Inflammatory macrophage treated with lipopolysaccharide for 1 hour (primary cell): ENCODE measurements around the gene SLC8B1.

Experiments used
- DNase-seq, 2 donors: peaks; one replicate each; pipeline ENCODE4 v3.0.0-alpha.2; 2020 to 2022

The SLC8B1 gene

DNA sequence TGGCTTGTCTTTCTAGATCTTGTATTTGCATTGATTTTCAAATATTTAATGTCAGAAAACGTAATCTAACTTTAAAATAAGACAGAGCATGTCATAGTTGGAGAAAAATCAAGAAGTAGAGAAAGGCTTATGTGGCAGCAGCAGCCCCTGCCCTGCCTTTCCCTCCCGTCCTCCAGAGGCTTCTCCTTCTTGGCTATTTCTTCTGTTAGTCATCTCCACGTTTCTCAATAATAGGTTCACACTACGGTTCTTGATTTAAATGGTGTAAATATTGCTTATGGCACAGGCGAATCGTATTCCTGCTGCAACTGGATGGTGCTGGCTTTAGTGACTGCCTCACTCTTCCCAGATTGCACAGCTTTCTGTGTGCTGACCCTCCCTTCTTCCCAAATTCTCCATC is 42.8 kb downstream of the SLC8B1 start:
- no peak for DNase-seq

DNA sequence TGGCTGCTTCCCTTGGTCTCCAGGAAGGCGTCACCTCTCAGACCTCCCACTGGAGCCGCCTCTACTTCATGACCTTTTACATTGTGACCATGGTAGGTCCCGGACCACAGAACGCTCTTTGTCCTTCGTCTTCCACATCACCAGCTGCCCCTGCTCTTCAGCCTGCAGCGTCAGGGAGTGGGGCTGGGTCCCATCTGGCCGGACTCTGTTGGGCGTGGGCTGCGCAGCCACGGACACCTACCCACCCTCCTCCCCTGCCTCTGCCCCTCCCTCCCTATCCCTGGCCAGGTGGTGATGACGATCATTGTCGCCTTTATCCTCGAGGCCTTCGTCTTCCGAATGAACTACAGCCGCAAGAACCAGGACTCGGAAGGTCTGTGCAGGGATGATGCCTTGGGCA is 43.3 kb downstream of the SLC8B1 start:
- no peak for DNase-seq

DNA sequence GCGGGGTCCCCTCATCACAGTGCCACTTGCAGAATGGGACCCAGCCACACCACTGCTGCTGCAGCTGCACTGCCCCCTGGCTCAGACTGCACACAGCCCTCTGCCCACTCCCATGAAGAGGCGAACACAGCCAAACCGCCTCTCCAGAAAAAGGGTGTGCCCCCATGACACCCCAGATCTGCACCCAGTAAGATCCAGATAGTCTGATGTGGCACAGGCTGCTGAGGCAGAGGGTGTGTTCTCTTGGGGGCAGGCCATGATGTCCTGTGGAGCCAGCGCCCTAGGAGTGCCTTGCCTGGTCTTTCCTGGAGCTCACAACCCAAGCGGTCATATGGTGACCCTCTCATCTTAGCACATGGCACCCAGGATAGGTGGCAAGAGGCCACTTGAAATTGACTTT is 44.4 kb downstream of the SLC8B1 start:
- no peak for DNase-seq

DNA sequence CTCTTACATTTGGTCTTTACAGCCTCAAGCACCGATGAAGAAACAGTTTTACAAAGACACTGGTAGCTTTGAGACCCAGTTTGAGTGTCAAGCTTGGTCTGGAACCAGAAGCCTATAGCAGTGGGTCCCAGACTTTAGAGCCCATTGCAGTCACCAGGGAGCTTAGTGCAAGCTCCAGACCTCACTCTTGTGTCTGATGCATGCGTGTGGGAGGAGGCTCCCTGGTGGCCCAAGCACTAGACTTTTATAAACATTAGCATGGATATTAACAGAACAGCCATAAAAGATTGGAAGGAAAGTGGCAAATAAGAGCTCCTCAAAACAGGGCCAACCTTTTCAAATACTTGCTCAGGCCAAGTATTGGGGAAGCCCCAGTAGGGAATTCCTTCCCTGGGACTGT is 45.5 kb downstream of the SLC8B1 start:
- no peak for DNase-seq

DNA sequence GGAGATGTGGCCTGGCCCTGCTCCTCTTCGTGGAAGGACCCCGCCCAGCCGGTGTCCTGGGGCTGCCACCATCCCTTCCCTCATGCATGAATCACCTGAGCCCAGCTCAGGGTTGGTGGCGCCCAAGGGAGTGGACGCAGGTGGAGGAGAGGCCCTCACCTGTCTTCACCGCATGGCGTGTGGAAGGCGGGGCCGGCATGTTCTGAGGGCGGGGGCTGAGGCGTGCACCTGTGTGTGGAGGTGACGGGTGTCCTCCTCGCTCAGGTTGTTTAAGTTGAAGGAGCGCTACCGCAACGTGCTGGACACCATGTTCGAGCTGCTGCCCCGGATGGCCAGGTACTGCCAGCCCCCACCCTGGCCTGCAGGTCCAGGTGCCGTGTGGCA is 47.0 kb downstream of the SLC8B1 start:
- DNase-seq = no peak

DNA sequence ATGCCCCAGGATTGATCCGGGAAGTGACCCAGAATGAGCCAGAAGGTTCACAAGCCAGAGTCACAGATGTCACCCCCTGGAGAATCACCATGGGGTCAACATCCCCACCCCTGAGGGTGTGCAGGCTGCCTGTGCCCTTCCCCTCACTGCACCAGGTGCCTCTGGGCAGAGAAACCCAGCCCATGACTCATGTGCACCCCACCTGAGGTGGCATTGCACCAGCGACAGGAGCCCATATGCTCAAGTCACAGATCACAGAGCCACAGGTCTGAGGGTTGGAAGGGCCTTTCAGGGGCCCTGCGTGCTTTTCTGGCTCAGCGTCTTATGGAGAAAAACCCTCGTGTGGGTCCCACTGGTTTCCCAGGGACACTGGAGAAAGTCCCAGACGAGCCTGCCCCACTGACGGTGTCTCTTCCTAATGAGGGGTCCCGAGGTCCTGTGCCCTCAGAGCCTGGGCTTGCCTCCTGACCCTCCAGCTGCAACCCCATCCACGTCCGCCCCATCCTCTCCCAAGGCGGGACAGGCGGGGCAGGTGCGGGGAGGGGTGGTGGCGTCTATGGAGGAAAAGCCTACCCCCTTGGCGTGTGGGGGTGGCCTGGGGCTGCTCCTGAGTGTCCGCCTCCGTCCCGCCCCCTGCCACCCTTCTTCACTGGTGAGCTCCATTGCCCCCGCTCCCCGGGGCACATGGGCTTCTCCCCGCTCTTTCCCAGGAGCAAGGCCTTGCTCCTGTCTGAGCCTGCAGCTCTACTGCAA is 47.6 kb downstream of the SLC8B1 start:
- no peak for DNase-seq

DNA sequence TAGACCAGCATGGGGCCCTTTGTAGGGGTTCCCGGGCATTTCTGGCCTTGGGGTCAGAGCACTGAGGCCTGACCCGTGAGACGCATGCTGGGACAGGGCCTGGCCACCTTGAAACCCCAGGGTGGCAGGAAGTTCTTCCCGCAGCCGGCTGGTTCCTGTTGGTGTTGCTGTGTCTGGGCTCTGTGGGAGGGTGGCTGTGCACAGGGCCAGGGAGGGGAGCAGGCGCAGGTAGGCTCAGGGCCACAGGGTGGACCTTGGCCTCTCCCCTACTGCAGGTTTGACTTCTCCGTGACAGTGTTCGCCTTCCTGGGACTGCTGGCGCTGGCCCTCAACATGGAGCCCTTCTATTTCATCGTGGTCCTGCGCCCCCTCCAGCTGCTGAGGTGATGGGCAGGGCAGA is 48.2 kb downstream of the SLC8B1 start:
- DNase-seq = no peak

DNA sequence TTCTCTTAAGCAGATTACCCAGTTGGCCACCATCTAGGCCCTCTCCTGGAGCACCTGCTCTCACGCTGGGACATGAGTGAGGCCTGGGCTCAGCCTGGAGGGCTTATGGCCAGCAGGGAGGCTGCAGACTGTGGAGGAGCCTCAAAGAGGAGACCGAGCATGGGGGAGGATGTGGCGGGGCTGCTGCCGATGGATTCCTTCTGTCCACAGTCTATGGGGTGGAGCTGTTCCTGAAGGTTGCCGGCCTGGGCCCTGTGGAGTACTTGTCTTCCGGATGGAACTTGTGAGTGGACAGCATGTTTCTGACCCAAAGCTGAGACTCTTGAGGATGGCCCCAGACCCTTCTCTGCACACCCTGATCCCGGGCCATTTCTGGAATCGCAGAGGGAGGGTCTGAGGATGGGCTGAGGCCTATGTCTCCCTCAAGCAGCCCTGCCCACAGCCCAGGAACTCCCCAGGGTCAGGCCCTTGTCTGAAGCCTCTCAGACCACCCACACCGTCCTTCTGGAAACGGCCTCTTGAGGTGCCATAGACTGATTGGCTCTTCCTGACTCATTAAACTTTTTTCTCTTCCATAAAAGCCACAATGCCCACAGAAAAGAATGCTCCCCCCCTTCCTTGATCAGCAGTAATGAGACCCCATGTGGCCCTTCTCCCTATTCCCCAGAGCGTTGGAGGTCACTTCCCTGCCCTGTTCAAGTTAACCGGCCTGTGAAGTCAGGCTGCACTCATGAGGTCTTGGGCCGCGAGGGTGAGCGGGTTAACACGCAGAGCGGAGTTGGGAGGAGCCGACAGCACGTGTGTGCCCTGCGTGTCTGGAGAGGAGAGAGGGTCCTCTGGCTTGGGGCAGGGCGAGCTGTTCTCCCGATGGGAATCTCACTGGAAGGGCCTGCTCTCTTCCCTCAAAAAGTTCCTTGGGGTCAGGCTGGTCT is 49.0 kb downstream of the SLC8B1 start:
- no peak for DNase-seq

DNA sequence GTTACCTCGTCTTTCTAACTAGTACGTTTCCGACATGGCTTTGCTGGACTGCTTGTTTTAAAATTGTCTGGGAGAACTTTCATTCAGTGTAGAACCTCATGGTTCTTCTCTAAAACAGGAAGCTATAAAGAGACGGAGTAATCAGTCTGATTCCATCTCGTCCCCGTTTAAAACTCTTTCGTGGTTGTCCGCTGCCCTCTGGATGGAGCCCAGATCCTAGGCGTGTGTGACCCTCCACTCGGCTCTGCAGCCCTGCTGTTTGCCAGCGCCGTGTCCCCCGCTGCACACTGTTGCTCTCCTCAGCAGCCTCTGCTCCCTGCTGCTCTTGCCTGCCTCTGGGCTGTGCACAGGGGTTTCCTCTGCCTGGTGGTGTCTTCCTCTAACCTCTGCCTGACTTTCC is 50.2 kb downstream of the SLC8B1 start:
- DNase-seq = no peak

DNA sequence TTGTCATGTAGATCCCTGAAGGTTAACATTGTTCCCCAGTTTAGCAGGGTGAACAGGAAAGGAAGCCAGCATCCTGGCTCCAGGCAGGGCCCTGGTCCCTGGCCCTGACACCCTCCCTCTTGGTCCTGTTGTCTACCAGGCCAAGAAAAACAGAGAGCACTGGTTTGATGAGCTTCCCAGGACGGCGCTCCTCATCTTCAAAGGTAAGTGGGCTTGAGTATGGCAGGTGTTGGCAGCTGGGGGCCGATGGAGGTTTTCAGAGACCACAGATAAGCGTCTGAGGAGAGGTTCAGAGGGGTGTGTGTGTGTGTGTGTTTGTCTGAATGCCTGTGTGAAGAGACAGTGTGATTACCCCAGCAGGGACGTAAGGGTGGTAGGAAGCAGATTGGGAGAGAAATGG is 56.3 kb downstream of the SLC8B1 start:
- DNase-seq = no peak

DNA sequence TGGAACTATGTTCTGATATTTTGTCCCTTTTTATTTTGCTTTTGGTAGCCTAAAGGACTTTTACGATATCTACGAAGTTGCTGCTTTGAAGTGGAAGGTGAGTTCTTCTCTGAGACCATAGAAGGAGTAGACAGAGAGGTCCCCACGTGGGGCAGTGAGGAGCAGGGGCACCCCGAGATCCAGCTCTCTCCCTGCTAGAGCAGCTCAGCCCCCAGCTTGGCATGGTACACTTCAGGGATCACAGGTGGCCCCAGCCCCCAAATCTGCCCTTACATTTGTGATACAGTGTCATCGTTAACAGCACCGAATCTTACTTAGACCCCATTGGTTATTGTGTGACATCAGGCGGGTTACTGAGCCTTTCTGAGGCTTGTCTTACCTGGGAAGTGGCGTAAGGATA is 56.8 kb downstream of the SLC8B1 start:
- DNase-seq = no peak

DNA sequence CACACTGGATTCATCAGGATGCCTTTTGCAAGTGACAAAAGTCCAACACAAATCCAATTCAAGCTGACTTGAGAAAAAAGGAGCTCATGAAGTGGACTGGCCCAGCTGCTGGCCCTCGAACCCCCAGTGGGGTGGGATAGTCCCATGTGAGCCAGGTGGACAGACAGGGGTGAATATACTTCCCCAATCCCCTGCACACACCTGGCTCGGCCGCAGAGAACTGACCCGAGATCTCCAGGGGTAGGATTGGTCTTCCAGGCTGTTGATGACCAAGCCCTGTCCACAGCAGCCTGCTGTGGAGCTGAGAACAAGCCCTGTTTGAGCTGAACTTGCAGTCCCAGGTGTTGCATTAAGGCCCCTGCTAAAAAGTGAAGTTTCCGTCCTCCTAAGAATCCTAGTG is 57.4 kb downstream of the SLC8B1 start:
- DNase-seq = no peak

DNA sequence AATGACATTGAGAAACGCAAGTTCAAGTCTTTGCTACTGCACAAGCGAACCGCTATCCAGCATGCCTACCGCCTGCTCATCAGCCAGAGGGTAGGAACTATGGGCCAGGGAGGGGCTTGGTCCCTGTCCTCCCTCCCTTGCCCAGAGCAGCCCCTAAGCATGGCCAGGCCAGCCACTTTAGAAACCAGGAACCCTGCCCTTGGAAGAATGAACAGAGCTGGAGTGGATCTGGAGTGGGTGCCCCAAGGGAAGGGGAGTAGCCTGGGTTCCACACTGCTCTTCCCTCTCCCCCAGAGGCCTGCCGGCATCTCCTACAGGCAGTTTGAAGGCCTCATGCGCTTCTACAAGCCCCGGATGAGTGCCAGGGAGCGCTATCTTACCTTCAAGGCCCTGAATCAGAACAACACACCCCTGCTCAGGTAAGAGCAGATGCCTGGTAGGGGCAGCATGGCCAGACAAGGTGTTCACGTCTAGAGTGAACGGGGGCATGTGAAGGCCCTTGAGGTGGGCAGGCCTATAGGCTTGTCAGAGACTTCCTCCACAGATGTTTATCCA is 57.9 kb downstream of the SLC8B1 start:
- DNase-seq = no peak

DNA sequence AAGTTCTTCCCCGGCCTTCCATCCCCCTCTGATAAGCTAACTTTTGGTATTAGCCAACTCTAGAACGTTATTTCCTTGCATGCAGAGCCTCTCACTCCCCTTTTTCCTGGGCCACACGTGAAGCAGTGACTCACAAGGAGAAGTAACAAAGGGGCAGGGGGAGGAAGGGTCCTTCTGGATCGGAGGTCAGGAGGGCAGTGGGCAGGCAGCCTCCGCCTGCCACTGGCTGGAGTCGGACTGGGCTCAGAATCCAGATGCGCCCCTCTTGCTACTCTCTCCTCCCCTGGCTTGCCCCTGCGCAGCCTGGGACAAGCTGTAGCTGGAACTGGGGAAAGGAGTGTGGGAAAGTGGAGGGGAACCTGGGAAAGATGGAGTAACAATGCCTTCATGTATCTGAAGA is 58.6 kb downstream of the SLC8B1 start:
- no peak for DNase-seq

DNA sequence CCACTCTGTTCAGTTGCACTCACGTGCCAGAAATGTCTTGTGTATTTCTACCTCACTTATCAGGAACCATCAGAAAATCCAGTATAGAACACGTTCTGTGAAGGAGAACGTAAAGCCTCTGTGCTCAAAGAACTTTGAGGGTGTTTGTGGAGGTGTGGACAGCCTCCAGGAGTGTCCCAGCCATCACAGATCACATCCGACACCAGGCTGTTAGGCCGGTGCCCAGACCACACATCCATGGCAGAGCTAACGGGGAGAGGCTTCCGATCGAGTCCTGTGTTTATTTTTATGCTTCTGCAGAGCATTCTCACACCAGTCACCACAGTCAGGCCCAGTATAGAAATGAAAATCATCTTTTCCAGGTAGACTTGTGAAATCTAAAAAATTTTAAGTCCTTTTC is 60.1 kb downstream of the SLC8B1 start:
- no peak for DNase-seq

DNA sequence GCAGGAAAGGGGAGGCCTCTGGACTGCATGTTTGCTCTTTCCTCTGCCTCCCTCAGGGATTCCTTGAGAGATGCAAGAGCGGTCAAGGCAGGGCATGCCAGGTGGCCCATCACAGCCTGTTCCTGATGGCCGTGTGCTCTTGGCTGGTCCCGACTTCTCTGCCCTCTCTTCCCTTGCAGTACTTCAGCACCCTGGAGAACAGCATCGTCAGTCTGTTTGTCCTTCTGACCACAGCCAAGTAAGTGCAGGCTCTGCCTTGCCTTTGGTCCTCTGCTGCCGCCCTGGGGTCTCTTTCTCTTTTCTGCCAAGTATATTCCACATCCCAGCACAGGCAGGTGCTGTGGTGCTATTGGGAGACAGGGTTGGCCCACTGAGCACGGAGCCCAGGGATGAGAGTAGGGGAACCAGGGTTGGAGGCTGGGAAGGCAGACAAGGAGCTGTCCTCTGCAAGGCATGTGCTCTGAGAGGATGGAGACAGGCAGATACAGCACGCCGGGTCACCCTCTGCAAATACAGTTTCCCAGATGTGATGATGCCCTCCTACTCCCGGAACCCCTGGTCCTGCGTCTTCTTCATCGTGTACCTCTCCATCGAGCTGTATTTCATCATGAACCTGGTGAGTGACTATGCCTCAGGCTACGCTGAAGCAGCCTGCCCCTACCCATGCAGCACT is 61.7 kb downstream of the SLC8B1 start:
- no peak for DNase-seq

DNA sequence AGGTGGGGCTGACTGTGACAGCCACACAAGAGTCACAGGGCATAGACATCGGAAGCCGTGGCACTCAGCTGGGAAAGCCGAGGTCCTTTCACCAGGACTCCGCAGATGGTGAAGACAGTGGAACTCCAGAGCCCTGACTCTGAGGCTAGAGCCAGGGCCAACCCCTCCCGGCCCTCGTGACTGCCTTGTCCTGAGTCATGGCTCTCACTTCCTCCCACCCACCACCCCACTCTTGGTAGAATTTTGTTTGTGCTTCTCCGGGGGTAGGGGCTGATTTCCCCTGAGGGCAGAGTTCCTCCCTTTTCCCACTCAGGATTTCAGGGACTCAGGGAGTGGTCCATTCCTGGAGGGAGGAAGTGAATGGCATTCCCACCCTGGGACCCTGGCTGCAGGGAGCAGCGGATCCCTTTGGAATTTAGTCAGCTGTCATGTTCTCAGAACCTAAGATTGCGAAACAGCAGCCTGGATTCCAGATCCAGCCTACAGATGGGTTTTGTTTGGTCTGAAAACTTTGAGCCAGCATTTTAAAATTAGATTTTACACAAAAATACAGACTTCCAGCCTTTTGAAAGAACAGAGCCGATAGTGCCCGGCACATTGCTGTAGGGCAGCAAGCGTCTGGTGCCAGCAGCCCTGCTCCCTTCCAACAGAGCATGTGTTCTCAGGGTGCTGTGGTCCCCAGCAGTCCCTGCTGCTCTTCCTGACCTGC is 62.9 kb downstream of the SLC8B1 start:
- peak; percentile 87 to 91 for DNase-seq

DNA sequence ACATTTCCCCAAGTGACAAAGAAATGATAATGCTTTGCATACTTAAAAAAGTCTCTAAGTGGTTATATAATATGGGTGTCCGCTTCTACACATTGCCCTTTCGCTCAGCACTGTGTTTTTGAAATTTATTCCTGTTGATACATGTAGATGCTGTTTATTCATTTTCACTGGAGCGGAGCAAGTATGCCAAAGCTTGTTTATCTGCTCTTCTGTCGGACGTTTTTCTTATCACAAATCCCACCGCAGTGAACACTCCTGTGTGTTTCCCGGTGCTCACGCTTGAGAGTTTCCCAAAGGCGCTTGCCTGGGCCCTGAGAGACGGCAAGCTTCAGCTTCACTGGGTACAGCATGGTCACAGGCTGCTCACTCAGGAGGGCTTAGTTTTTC is 63.5 kb downstream of the SLC8B1 start:
- no peak for DNase-seq

DNA sequence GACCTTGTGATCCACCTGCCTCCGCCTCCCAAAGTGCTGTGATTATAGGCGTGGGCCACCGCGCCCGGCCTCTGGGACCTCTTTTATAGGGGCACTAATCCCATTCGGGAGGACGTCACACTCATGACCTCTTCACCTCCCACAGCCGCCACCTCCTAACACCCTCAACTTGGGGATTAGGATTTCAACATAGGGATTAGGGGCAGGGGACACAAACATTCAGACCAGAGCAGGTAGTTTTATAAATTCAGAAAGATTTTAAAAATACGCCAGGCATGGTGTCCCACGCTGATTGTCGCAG is 64.2 kb downstream of the SLC8B1 start:
- DNase-seq = no peak

DNA sequence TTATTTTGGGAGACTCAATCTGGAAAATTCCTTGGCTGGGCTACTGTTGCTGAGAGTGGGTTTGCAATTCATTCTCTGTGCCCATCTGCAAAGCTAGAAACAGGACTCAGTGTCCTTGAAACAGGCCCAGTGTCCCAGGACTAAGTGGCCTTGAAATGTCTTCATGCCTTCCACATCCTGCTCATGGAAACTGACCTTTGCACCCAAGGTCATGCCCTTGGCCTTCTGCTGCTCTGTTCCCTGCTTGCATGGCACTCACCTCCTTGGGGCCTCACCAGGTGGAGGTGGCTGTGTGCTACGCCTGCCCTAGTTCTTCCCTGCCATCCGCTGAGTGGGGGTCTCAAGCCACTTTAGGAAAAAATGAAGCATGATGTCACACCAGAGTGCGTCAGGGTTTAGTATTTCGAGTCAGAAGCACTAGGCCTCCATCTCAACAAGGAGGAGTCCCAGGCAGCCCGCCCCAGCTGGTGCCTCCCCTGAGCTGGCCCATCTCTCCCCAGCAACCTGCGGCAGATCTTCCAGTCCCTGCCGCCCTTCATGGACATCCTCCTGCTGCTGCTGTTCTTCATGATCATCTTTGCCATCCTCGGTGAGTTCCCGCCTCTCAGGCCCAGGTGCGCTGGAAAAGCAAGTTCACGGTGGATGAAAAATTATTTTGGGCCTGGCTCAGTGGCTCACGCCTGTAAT is 65.5 kb downstream of the SLC8B1 start:
- no peak for DNase-seq

DNA sequence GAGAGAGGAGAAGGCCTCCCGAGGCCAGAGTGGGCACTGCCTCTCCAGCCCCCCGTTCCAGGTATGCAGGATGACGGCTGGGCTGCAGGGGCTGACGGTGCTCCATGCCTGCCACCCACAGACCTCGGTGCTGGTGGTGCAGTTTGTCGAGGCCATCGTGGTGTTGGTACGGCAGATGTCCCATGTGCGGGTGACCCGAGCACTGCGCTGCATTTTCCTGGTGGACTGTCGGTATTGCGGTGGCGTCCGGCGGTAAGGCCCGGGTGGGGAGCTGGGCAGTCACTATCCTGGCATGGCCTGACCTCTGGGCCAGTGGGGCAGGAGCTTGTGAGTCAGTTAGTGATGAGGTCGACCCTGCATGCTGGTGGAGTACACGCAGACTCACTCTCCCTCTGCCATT is 66.3 kb downstream of the SLC8B1 start:
- DNase-seq = no peak

DNA sequence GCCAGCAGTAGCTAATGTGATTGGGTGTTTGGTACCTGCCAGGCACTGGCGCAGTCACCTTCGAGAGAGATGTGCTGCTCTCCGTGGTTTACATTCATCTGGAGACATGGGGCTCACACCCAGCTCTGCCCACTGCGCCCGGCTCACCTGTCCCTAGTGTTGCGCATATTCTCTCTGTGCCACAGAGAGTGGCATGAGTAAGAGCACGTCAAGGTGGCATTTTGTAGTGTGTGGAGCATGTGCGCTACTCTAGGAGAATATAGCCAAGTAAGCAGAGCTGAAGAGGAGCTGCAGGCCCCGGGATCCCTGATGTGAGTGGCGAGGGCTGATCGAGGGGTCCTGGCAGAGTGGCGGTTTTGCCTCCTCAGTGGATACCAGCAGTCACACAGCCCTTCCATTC is 66.8 kb downstream of the SLC8B1 start:
- DNase-seq = no peak
